Measurements from ENCODE around the gene BET1. TPM values are rescaled to one million over a fixed set of nuclear protein-coding genes. Genes with fewer than 3 reads are reported as not detected.
A peak's percentile ranks its signal among the peaks of the same experiment; 100 is the strongest.

BET1 gene
- 30.8 TPM for polyA plus RNA-seq (2013, experiment 1 of 4)
- 32.9 TPM for polyA plus RNA-seq (2013, experiment 2 of 4)
- polyA plus RNA-seq (2013, experiment 3 of 4), result 30.7 TPM
- 33.5 TPM for polyA plus RNA-seq (2013, experiment 4 of 4)

- 2% methylated on average over 47 of the region's 47 CpGs for WGBS, 2 experiments
- H3K27me3 ChIP-seq (ENCODE audit: control insufficient read depth, insufficient read depth, low read length, poor library complexity, severe bottlenecking), result peaks cover 8% of the 10 kb centered on the region
- no peaks in the 10 kb centered on the region for H3K36me3 ChIP-seq (ENCODE audit: control insufficient read depth, insufficient read depth, low read length)
- H3K27ac ChIP-seq (ENCODE audit: insufficient read depth, low read depth, low read length, poor library complexity, severe bottlenecking), result no peak within 1 kb of the TSS
- peak within 1 kb of the TSS; percentile 81 for H3K4me3 ChIP-seq (ENCODE audit: insufficient read depth, low read depth, low read length)
- H3K4me1 ChIP-seq (ENCODE audit: control insufficient read depth, insufficient read depth, low read length), result peaks cover 4% of the 10 kb centered on the region
- H3K9me3 ChIP-seq (ENCODE audit: control insufficient read depth, low read length), result no peaks in the 10 kb centered on the region
Observed at GRCh38 chr7:94004024-94004951, at the start of gene BET1. Gene BET1 (minus strand): TSS chr7:94004355. CDS start chr7:94004216, 139 bp downstream.

GRCh38 chr7:94053532-94053931 lies 49.4 kb upstream of the BET1 start:
- no peaks in the 10 kb centered on the region for H3K9me3 ChIP-seq (ENCODE audit: control insufficient read depth, low read length)
- H3K27ac ChIP-seq (ENCODE audit: insufficient read depth, low read depth, low read length, poor library complexity, severe bottlenecking), result no peak overlapping the region
- no peak overlapping the region for H3K4me3 ChIP-seq (ENCODE audit: insufficient read depth, low read depth, low read length)
- no peaks in the 10 kb centered on the region for H3K27me3 ChIP-seq (ENCODE audit: control insufficient read depth, insufficient read depth, low read length, poor library complexity, severe bottlenecking)
- WGBS, 2 experiments, result 90% methylated on average over 2 of the region's 2 CpGs; no CpG with 5 or more reads in 1 of the 2 experiments
- no peaks in the 10 kb centered on the region for H3K4me1 ChIP-seq (ENCODE audit: control insufficient read depth, insufficient read depth, low read length)
- H3K36me3 ChIP-seq (ENCODE audit: control insufficient read depth, insufficient read depth, low read length), result no peaks in the 10 kb centered on the region

GRCh38 chr7:94052398-94053180 lies 48.4 kb upstream of the BET1 start:
- WGBS, 2 experiments, result 78 to 85% methylated on average over 5 of the region's 5 CpGs
- Histone ChIP-seq H3K27me3 (ENCODE audit: control insufficient read depth, insufficient read depth, low read length, poor library complexity, severe bottlenecking) (no peaks in the 10 kb centered on the region), H3K27ac (ENCODE audit: insufficient read depth, low read depth, low read length, poor library complexity, severe bottlenecking) (no peak overlapping the region), H3K4me3 (ENCODE audit: insufficient read depth, low read depth, low read length) (no peak overlapping the region), H3K36me3 (ENCODE audit: control insufficient read depth, insufficient read depth, low read length) (no peaks in the 10 kb centered on the region), H3K9me3 (ENCODE audit: control insufficient read depth, low read length) (no peaks in the 10 kb centered on the region), H3K4me1 (ENCODE audit: control insufficient read depth, insufficient read depth, low read length) (no peaks in the 10 kb centered on the region)

GRCh38 chr7:94050046-94050445 lies 45.9 kb upstream of the BET1 start:
- H3K4me3 ChIP-seq (ENCODE audit: insufficient read depth, low read depth, low read length), result no peak overlapping the region

GRCh38 chr7:94049615-94050014 lies 45.5 kb upstream of the BET1 start:
- Histone ChIP-seq H3K36me3 (ENCODE audit: control insufficient read depth, insufficient read depth, low read length) (no peaks in the 10 kb centered on the region), H3K27me3 (ENCODE audit: control insufficient read depth, insufficient read depth, low read length, poor library complexity, severe bottlenecking) (no peaks in the 10 kb centered on the region), H3K4me1 (ENCODE audit: control insufficient read depth, insufficient read depth, low read length) (no peaks in the 10 kb centered on the region), H3K4me3 (ENCODE audit: insufficient read depth, low read depth, low read length) (no peak overlapping the region), H3K27ac (ENCODE audit: insufficient read depth, low read depth, low read length, poor library complexity, severe bottlenecking) (no peak overlapping the region), H3K9me3 (ENCODE audit: control insufficient read depth, low read length) (no peaks in the 10 kb centered on the region)
- WGBS, 2 experiments, result 80 to 81% methylated on average over 5 of the region's 5 CpGs

More at GRCh38 chr7:94050046-94050445, 45.9 kb upstream of the BET1 start:
- H3K27ac ChIP-seq (ENCODE audit: insufficient read depth, low read depth, low read length, poor library complexity, severe bottlenecking), result no peak overlapping the region
- H3K27me3 ChIP-seq (ENCODE audit: control insufficient read depth, insufficient read depth, low read length, poor library complexity, severe bottlenecking), result no peaks in the 10 kb centered on the region
- H3K4me1 ChIP-seq (ENCODE audit: control insufficient read depth, insufficient read depth, low read length), result no peaks in the 10 kb centered on the region
- no peaks in the 10 kb centered on the region for H3K36me3 ChIP-seq (ENCODE audit: control insufficient read depth, insufficient read depth, low read length)
- WGBS, 2 experiments, result 92 to 100% methylated on average over 3 to 4 of the region's 4 CpGs
- no peaks in the 10 kb centered on the region for H3K9me3 ChIP-seq (ENCODE audit: control insufficient read depth, low read length)

GRCh38 chr7:94048755-94049154 lies 44.6 kb upstream of the BET1 start:
- WGBS, 2 experiments, result 93% methylated on average over 2 of the region's 2 CpGs; no CpG with 5 or more reads in 1 of the 2 experiments
- H3K27ac ChIP-seq (ENCODE audit: insufficient read depth, low read depth, low read length, poor library complexity, severe bottlenecking), result no peak overlapping the region
- no peak overlapping the region for H3K4me3 ChIP-seq (ENCODE audit: insufficient read depth, low read depth, low read length)
- no peaks in the 10 kb centered on the region for H3K36me3 ChIP-seq (ENCODE audit: control insufficient read depth, insufficient read depth, low read length)
- H3K27me3 ChIP-seq (ENCODE audit: control insufficient read depth, insufficient read depth, low read length, poor library complexity, severe bottlenecking), result no peaks in the 10 kb centered on the region
- no peaks in the 10 kb centered on the region for H3K9me3 ChIP-seq (ENCODE audit: control insufficient read depth, low read length)
- no peaks in the 10 kb centered on the region for H3K4me1 ChIP-seq (ENCODE audit: control insufficient read depth, insufficient read depth, low read length)

- Histone ChIP-seq H3K27ac (ENCODE audit: insufficient read depth, low read depth, low read length, poor library complexity, severe bottlenecking) (no peak overlapping the region), H3K4me1 (ENCODE audit: control insufficient read depth, insufficient read depth, low read length) (no peaks in the 10 kb centered on the region), H3K9me3 (ENCODE audit: control insufficient read depth, low read length) (no peaks in the 10 kb centered on the region), H3K36me3 (ENCODE audit: control insufficient read depth, insufficient read depth, low read length) (no peaks in the 10 kb centered on the region), H3K27me3 (ENCODE audit: control insufficient read depth, insufficient read depth, low read length, poor library complexity, severe bottlenecking) (no peaks in the 10 kb centered on the region), H3K4me3 (ENCODE audit: insufficient read depth, low read depth, low read length) (no peak overlapping the region)
- WGBS, 2 experiments, result 98 to 100% methylated on average over 1 of the region's 1 CpG
Observed at GRCh38 chr7:94047956-94048355, 43.8 kb upstream of the BET1 start.

- H3K36me3 ChIP-seq (ENCODE audit: control insufficient read depth, insufficient read depth, low read length), result no peaks in the 10 kb centered on the region
- no peak overlapping the region for H3K27ac ChIP-seq (ENCODE audit: insufficient read depth, low read depth, low read length, poor library complexity, severe bottlenecking)
- whole genome bisulfite sequencing, 2 experiments, result 44 to 100% methylated on average over 1 to 2 of the region's 2 CpGs
- H3K4me1 ChIP-seq (ENCODE audit: control insufficient read depth, insufficient read depth, low read length), result peaks cover 6% of the 10 kb centered on the region
- H3K4me3 ChIP-seq (ENCODE audit: insufficient read depth, low read depth, low read length), result no peak overlapping the region
- H3K27me3 ChIP-seq (ENCODE audit: control insufficient read depth, insufficient read depth, low read length, poor library complexity, severe bottlenecking), result no peaks in the 10 kb centered on the region
- H3K9me3 ChIP-seq (ENCODE audit: control insufficient read depth, low read length), result no peaks in the 10 kb centered on the region
Observed at GRCh38 chr7:94045581-94045980, 41.4 kb upstream of the BET1 start.

GRCh38 chr7:94044806-94045205 lies 40.7 kb upstream of the BET1 start:
- no peaks in the 10 kb centered on the region for H3K36me3 ChIP-seq (ENCODE audit: control insufficient read depth, insufficient read depth, low read length)
- no peaks in the 10 kb centered on the region for H3K27me3 ChIP-seq (ENCODE audit: control insufficient read depth, insufficient read depth, low read length, poor library complexity, severe bottlenecking)
- H3K27ac ChIP-seq (ENCODE audit: insufficient read depth, low read depth, low read length, poor library complexity, severe bottlenecking), result no peak overlapping the region
- H3K4me3 ChIP-seq (ENCODE audit: insufficient read depth, low read depth, low read length), result no peak overlapping the region
- no peaks in the 10 kb centered on the region for H3K9me3 ChIP-seq (ENCODE audit: control insufficient read depth, low read length)
- H3K4me1 ChIP-seq (ENCODE audit: control insufficient read depth, insufficient read depth, low read length), result peaks cover 8% of the 10 kb centered on the region

- H3K36me3 ChIP-seq (ENCODE audit: control insufficient read depth, insufficient read depth, low read length), result no peaks in the 10 kb centered on the region
- WGBS, 2 experiments, result 86 to 90% methylated on average over 1 of the region's 1 CpG
- peaks cover 15% of the 10 kb centered on the region for H3K4me1 ChIP-seq (ENCODE audit: control insufficient read depth, insufficient read depth, low read length)
- H3K4me3 ChIP-seq (ENCODE audit: insufficient read depth, low read depth, low read length), result no peak overlapping the region
- no peak overlapping the region for H3K27ac ChIP-seq (ENCODE audit: insufficient read depth, low read depth, low read length, poor library complexity, severe bottlenecking)
- no peaks in the 10 kb centered on the region for H3K27me3 ChIP-seq (ENCODE audit: control insufficient read depth, insufficient read depth, low read length, poor library complexity, severe bottlenecking)
- no peaks in the 10 kb centered on the region for H3K9me3 ChIP-seq (ENCODE audit: control insufficient read depth, low read length)
Observed at GRCh38 chr7:94043299-94043698, 39.1 kb upstream of the BET1 start.

Data from ectodermal cell (in vitro differentiated cells).